Ascending aorta (tissue), 2 donors: ENCODE measurements around the gene BTBD7. TPM values are rescaled to one million over a fixed set of nuclear protein-coding genes. Genes with fewer than 3 reads are reported as not detected.

Source experiments
- DNase-seq, 2 donors: peaks; one replicate each; pipeline ENCODE4 v3.0.0-alpha.2; 2019; ENCODE audit warnings: low spot score in 2 of 2
- H3K27ac ChIP-seq, 2 donors: fragments of 200-600 bp; sonication (generic); one replicate each; pipeline ENCODE4 v1.5.1; 2016 to 2017; ENCODE audit warnings: mild to moderate bottlenecking in 1 of 2
- H3K27me3 ChIP-seq: fragments of 200-600 bp; sonication (generic); one replicate; pipeline ENCODE4 v1.5.1; 2017
- H3K36me3 ChIP-seq, 2 donors: fragments of 200-600 bp; sonication (generic); one replicate each; pipeline ENCODE4 v1.5.1; 2016
- H3K4me1 ChIP-seq, 2 donors: fragments of 200-600 bp; sonication (generic); one replicate each; pipeline ENCODE4 v1.5.1; 2016 to 2017; ENCODE audit warnings: mild to moderate bottlenecking in 1 of 2
- H3K4me3 ChIP-seq, 2 donors: fragments of 200-600 bp; sonication (generic); one replicate each; pipeline ENCODE4 v1.5.1; 2016 to 2017; ENCODE audit warnings: mild to moderate bottlenecking in 1 of 2
- H3K9me3 ChIP-seq, 2 donors: fragments of 200-600 bp; sonication (generic); one replicate each; pipeline ENCODE4 v1.5.1; 2016
- CTCF ChIP-seq, 3 experiments: fragments of 200-600 bp in 2 of 3; fragments of 450-650 bp in 1 of 3; sonication (generic) in 2 of 3; IDR thresholded peaks; one replicate each; pipeline ENCODE4 v1.5.1; 2016 to 2019; ENCODE audit warnings: antibody characterized with exemption in 3 of 3, mild to moderate bottlenecking in 1 of 3, moderate library complexity in 1 of 3
- intact Hi-C: fragments of 100-400 bp; cut with DNase I; formaldehyde crosslinking; loops from one replicate; pipeline ENCODE4 v1.15.1; 2023
- total RNA-seq: library from RNA; depleted of rRNA; stranded (reverse); fragments of >200 nt; gene quantifications from one replicate; pipeline ENCODE4 v1.1.0, GENCODE V29; 2016

The BTBD7 gene
- total RNA-seq, 1 donor from 2014 or later, result 17.2 TPM

GRCh38 chr14:93195316-93195999 is 137.4 kb downstream of the BTBD7 start:
- Histone ChIP-seq H3K9me3 (no peaks in the 10 kb centered on the region), H3K36me3 (no peaks in the 10 kb centered on the region), H3K27ac (no peak overlapping the region), H3K4me3 (no peak overlapping the region), H3K4me1 (no peaks in the 10 kb centered on the region), H3K27me3 (no peaks in the 10 kb centered on the region)
- intact Hi-C loops, result no loop called here
- DNase-seq, result no peak
- no peak for TF ChIP-seq CTCF (IDR thresholded peaks at IDR 0.05)

Other genes with a start within 250 kb of the BTBD7 start
- gene ITPK1, start 217.1 kb downstream of the BTBD7 start, total RNA-seq, result 85.3 TPM
- 4.3 TPM for gene MOAP1, start 148.1 kb downstream of the BTBD7 start, total RNA-seq
- 2.3 TPM for gene LYSET, start 147.7 kb downstream of the BTBD7 start, total RNA-seq
- 4.6 TPM for gene GON7, start 126.0 kb downstream of the BTBD7 start, total RNA-seq
- gene UBR7, start 125.8 kb downstream of the BTBD7 start, total RNA-seq, result 8.3 TPM
- gene COX8C, start 14.1 kb upstream of the BTBD7 start, total RNA-seq, result not detected
- not detected for gene UNC79, start 97.9 kb upstream of the BTBD7 start, total RNA-seq